Stimulated activated CD8-positive, alpha-beta memory T cell treated with anti-CD3 and anti-CD28 coated beads, Interleukin-15, amount 100 ng/mL, for 24 hours (primary cell): ENCODE measurements around the gene MED16.
"Not testable (repeated sequence)": the region's sequence is repeated elsewhere in the genome, so short reads cannot be mapped to it uniquely, and the experiment has no call there.

Source experiments
- DNase-seq: peaks from one replicate; pipeline ENCODE4 v3.0.0-alpha.2; 2020; ENCODE audit warnings: low read depth

Gene MED16

DNA sequence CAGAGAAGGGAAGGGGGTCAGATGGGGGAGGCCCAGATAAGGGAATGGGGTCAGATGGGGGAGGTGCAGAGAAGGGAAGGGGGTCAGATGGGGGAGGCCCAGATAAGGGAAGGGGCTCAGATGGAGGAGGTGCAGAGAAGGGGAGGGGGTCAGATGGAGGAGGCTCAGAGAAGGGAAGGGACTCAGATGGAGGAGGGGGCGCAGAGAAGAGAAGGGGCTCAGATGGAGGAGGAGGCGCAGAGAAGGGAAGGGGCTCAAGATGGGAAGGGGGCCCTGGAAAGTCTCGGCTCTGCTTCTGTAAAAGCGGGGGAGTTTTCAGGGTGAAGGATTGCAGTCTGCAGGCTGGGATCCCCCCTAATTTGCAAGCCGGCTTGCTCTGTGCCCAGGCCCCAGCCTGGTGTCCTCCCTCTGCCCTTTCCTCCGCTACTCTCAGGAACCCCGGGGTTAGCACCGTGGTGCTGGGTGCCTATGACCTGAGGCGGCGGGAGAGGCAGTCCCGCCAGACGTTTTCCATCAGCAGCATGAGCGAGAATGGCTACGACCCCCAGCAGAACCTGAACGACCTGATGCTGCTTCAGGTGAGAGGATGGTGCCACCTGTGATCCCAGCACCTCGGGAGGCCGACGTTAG is 63.7 kb downstream of the MED16 start:
- no peak for DNase-seq

DNA sequence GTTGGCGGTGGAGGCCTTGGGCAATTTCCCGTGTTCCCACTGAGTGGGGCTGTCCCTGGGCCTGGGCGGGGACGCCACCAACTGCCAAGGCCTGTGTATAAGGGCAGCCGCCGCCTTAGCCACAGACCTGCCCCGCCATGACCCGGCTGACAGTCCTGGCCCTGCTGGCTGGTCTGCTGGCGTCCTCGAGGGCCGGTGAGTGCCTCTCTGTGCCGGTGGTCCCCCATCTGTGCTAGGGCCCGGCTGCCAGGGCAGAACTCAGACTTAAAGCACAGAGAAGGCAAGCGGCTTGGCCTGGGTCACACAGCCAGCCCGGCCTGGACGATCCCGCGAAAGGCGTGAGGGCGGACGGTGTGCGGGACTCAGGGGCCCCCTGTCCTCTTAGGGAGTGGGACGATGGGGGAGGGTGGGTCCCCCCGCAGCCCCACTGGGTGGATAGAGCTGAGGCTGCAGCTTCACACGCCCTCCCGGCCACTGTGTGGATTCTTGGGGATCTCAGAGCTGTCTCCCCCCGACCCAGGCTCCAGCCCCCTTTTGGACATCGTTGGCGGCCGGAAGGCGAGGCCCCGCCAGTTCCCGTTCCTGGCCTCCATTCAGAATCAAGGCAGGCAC is 65.2 kb downstream of the MED16 start, which contains the start of gene AZU1:
Gene AZU1, plus strand, starts transcription at position 128 of the 612 bp plus-strand sequence. Its CDS starts 10 bp downstream, at position 138.
- no peak for DNase-seq

DNA sequence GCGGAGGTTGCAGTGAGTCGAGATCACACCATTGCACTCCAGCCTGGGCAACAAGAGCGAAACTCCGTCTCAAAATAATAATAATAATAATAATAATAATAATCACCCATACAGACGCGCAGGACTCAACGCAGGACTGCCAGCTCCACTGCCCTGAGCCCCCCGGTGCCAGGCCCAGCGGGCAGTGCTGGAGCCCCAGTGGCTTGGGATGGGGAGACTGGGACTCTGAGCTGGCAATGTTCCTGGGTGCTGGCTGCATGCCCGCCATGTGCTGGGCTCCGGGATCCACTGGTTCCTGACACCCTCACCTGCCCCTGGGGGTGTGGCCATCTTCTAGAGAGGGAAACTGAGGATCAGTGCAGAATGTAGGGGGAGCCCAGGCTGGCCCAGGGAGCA is 65.7 kb downstream of the MED16 start:
- no peak for DNase-seq

DNA sequence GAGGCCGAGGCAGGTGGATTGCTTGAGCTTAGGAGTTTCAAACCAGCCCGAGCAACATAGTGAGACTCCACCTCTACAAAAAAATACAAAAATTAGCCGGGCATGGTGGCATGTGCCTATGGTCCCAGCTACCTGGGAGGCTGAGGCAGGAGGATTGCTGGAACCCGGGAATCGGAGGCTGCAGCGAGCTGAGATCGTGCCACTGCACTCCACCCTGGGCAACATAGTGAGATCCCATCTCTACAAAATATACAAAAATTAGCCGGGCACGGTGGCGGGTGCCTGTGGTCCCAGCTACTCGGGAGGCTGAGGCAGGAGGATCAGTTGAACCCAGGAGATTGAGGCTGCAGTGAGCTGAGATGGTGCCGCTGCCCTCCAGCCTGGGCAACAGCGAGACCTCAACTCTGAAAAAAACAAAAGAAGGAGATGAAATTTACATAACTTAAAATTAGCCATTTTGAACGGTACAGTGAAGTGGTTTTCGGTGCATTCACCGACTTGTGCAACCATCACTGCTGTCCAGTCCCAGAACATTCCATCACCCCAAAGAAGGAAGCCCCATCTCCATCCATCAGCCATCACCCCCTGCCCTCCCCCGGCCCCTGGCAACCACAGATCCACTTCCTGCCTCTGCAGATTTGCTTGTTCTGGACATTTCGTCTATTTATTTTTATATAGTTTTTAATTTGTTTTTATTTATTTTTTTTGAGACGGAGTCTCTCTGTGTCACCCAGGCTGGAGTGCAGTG is 66.9 kb downstream of the MED16 start:
- no peak for DNase-seq

DNA sequence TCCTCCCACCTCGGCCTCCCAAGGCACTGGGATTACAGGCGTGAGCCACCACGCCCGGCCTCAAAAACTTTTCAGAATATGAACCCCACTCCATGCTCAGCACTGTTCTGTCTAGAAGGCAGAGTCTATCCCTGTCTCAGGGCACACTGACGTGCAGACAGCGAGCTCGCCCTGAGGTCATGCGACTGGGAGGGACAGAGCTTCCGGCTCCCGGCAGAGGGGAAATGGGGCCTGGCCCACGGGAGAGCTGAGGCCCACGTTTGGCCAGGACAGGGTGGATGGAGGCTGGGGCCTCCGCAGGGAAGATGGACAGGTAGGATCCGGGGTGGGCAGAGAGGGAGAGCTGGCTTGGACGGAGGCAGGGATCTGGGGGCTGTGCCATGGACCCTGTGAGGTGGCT is 68.1 kb downstream of the MED16 start:
- no peak for DNase-seq

DNA sequence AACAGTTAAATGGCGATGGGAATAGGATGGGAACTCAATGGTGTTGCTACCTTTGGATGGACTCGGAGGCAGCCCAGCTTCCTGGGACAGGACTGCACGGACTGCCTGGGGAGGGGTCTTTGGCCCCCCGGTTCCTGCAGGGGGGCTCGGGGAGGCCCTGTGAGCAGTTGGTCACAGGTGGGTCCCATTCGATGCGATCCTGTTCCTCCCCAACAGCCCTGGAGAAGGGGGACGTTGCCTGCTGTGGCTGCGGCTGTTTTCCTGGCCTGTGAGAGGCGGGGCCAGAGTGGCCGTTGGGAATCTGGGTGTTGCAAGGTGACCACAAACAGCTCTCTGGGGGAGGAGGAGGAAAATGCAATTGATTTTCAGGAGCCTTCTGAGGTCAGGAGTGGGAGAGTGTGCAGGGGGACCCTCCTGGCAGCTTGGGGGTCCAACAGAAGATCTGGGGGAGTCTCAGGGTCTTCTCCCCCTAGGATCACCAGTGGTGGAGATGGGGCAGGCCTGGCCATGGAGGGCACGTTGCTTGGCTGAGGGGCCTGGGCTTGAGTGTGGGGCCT is 69.3 kb downstream of the MED16 start:
- DNase-seq = no peak

DNA sequence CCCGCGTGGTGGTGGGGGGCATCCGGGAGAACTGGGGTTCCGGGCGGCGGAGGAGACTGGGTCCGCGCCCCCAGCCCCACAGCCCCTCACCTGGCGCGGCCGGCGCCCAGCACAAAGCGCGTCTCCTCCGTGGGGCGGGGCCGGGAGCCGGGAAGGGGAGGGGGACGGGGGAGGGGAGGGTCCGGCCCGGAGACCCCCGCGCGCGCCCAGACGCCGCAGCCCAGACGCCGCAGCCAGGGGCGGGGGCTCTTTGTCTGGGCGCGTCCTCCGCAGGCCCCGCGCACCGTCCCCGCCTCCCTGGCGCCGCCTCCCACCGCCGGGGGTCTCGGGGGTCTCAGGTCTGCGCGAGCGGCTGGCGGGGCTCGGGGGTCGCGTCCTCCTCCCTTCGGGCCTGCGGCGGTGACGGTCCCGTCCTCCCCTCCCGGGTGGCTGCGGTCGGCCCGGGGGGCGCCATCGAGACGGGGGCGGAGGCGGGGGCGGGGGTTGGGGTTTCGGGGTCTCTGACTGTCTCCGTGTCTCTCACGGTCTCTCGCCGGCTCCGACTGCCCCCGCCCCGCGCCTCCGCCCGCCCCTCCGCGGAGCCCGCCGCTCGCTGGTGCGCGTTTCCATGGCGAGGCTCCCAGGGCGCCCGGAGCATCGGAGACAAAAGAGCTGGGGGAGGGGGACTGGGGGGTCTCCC is 71.0 kb downstream of the MED16 start, which contains the start of gene PLPPR3:
Gene PLPPR3, minus strand, starts transcription at position 131 of the 679 bp plus-strand sequence. CDS start 396 bp downstream, outside the sequence.
- DNase-seq = no peak

DNA sequence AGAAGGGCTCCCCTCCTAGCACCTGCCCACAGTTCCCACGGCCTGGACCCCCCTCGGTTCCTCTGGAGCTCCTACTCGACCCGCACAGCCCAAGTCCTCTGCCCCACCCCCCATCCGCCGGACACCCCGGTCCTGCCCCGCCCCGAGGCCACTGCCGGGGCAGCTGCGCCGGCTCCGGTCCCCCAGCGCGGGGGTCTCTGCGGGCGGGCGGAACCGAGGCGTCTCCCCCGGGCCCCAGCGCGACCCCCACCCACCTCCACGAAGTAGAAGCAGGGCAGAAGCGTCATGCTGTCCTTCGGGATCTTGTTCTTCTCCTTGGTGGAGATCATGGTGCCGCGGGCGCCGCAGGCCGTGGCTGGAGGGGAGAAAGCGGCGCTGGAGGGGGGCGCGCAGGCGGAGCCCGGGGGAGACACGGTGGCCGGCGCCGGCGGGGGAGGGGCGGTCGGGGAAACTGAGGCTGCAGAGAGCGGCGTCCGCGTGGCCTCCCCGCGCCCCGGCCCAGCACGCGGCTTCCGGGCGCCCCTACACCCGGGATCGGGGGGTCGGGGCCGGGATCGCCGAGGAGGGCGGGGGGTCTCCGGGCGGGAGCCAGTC is 71.7 kb downstream of the MED16 start:
- no peak for DNase-seq

DNA sequence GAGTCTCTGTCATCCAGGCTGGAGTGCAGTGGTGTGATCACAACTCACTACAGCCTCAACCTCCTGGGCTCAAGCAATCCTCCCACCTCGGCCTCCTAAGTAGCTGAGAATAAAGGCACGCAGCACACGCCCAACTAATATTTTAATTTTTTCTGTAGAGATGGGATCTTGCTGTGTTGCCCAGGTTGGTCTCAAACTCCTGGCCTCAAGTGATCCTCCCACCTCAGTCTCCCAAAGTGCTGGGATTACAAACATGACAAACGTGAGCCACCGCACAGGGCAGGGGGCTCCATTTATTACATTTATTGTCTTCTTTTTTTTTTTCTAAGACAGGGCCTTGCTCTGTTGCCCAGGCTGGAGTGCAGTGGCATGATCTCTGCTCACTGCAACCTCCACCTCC is 72.8 kb downstream of the MED16 start:
- not testable (repeated sequence) for DNase-seq
